Measurements from ENCODE around the gene SULT1A3. TPM values are rescaled to one million over a fixed set of nuclear protein-coding genes. Genes with fewer than 3 reads are reported as not detected.
A peak's percentile ranks its signal among the peaks of the same experiment; 100 is the strongest.

SULT1A3 gene
- total RNA-seq, 1 experiment from 2014 or later = 21.5 TPM

DNA sequence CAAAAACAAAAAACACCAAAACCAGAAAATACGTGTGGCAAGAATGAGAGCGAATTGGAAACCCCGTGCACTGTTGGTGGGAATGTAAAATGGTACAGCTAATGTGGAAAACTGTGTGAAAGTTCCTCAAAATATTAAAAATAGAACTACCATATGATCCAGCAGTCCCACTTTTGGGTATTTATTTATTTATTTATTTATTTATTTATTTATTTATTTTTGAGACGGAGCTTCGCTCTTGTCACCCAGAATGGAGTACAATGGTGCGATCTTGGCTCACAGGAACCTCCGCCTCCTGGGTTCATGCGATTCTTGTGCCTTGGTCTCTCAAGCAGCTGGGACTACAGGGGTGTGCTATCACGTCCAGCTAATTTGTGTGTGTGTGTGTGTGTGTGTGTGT, 46.5 kb upstream of the SULT1A3 start:
- Histone ChIP-seq H4K8ac (replicated peaks; ENCODE audit: insufficient read length, low read depth, low read length) (no peak overlapping the region), H2BK12ac (ENCODE audit: insufficient read length, low read depth, low read length) (no peak overlapping the region), H2BK5ac (ENCODE audit: insufficient read length, low read length) (no peak overlapping the region), H2BK120ac (ENCODE audit: low read depth, low read length, poor library complexity, severe bottlenecking) (no peak overlapping the region), H4K91ac (ENCODE audit: insufficient read length, low read depth, low read length) (no peak overlapping the region), H3K4me2 (ENCODE audit: insufficient read depth, insufficient read length, low read length) (no peak overlapping the region), H3K79me1 (ENCODE audit: insufficient read depth, low read depth, low read length, poor library complexity, severe bottlenecking) (no peaks in the 10 kb centered on the region), H3K27me3 (ENCODE audit: insufficient read depth, low read length) (no peaks in the 10 kb centered on the region), H3K23me2 (ENCODE audit: insufficient read length, low read depth, low read length, poor library complexity, severe bottlenecking) (no peaks in the 10 kb centered on the region), H3K4ac (ENCODE audit: low read depth, low read length) (no peak overlapping the region), H4K20me1 (ENCODE audit: control insufficient read depth, insufficient read depth, insufficient read length) (no peaks in the 10 kb centered on the region), H4K5ac (ENCODE audit: insufficient read length, low read depth, low read length) (no peak overlapping the region), H2BK15ac (ENCODE audit: low read depth, low read length) (no peak overlapping the region), H3K56ac (ENCODE audit: insufficient read length, low read depth, low read length) (no peak overlapping the region), H2AK5ac (ENCODE audit: insufficient read length, low read length) (no peak overlapping the region), H3K23ac (ENCODE audit: insufficient read length, low read depth, low read length) (no peak overlapping the region), H3K9me3 (ENCODE audit: control insufficient read depth, low read depth, low read length) (no peaks in the 10 kb centered on the region), H3K14ac (ENCODE audit: insufficient read depth, low read length) (no peak overlapping the region), H2BK20ac (ENCODE audit: low read depth, low read length, poor library complexity, severe bottlenecking) (no peak overlapping the region), H3K18ac (ENCODE audit: insufficient read length, low read depth, low read length) (no peak overlapping the region), H3T11ph (ENCODE audit: low read length) (no peak overlapping the region), H3K9ac (ENCODE audit: extremely low read depth, insufficient read length, low read length) (no peak overlapping the region), H3K79me2 (ENCODE audit: insufficient read depth, low read length) (no peaks in the 10 kb centered on the region), H3K27ac (ENCODE audit: insufficient read length, low read depth, low read length) (no peak overlapping the region), H3K4me1 (ENCODE audit: insufficient read depth, low read length) (no peaks in the 10 kb centered on the region), H2AFZ (ENCODE audit: low read length) (no peak overlapping the region)
- TF ChIP-seq, protein P1, sequence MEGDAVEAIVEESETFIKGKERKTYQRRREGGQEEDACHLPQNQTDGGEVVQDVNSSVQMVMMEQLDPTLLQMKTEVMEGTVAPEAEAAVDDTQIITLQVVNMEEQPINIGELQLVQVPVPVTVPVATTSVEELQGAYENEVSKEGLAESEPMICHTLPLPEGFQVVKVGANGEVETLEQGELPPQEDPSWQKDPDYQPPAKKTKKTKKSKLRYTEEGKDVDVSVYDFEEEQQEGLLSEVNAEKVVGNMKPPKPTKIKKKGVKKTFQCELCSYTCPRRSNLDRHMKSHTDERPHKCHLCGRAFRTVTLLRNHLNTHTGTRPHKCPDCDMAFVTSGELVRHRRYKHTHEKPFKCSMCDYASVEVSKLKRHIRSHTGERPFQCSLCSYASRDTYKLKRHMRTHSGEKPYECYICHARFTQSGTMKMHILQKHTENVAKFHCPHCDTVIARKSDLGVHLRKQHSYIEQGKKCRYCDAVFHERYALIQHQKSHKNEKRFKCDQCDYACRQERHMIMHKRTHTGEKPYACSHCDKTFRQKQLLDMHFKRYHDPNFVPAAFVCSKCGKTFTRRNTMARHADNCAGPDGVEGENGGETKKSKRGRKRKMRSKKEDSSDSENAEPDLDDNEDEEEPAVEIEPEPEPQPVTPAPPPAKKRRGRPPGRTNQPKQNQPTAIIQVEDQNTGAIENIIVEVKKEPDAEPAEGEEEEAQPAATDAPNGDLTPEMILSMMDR (conservative IDR thresholded peaks at IDR 0.05) = no peak
- WGBS (ENCODE audit: extremely low coverage, insufficient read length, low lambda C conversion rate) = no CpG with 5 or more reads among the region's 9 CpGs
- DNase-seq = no peak
- peaks cover 0 to 2% (median 0%) of the 10 kb centered on the region in 3 experiments; a peak in 2 of 7 replicates for H3K36me3 Mint-ChIP-seq (ENCODE audit: insufficient read depth in 1 of 3, low read depth in 3 of 3)
- H3K4me1 Mint-ChIP-seq = no peaks in the 10 kb centered on the region
- peak overlapping the region in 1 of 3 experiments; percentile 52; a peak in 1 of 7 replicates for H3K27ac Mint-ChIP-seq
- peaks cover 13 to 19% of the 10 kb centered on the region in 2 experiments for H3K9me3 Mint-ChIP-seq
- peaks cover 16% of the 10 kb centered on the region for H3K27me3 Mint-ChIP-seq (ENCODE audit: low read depth)
- no peak overlapping the region for H3K4me3 Mint-ChIP-seq
